NCI-H1694 treated with DMSO at 0.1 percent for 48 hours (cell line): Measurements from ENCODE around the gene PABPC1L.

ENCODE experiments used
- DNase-seq: peaks from one replicate; lab custom pipeline; 2025; lab: John Stamatoyannopoulos, UW

Gene PABPC1L

GRCh38 chr20:44966030-44966961 lies 56.4 kb downstream of the PABPC1L start, which contains the start of gene STK4:
STK4 (plus strand) TSS chr20:44966512; CDS start chr20:44966569, 57 bp downstream.
- DNase-seq = peak; percentile 82

GRCh38 chr20:44967207-44967807 lies 57.4 kb downstream of the PABPC1L start:
- DNase-seq = no peak

- DNase-seq = no peak
Measured at GRCh38 chr20:44969300-44969894, 59.5 kb downstream of the PABPC1L start.

- DNase-seq = no peak
Measured at GRCh38 chr20:44970243-44970757, 60.4 kb downstream of the PABPC1L start.

- no peak for DNase-seq
Measured at GRCh38 chr20:44973053-44973452, 63.2 kb downstream of the PABPC1L start.

- DNase-seq = no peak
Measured at GRCh38 chr20:44976698-44977097, 66.8 kb downstream of the PABPC1L start.

GRCh38 chr20:44979090-44979621 lies 69.3 kb downstream of the PABPC1L start:
- DNase-seq = no peak

GRCh38 chr20:44981736-44982406 lies 72.0 kb downstream of the PABPC1L start:
- no peak for DNase-seq

- DNase-seq = no peak
Measured at GRCh38 chr20:44983093-44983674, 73.3 kb downstream of the PABPC1L start.

GRCh38 chr20:44988631-44989171 lies 78.8 kb downstream of the PABPC1L start:
- DNase-seq = no peak
